ENCODE results near the gene PDXP. TPM values are rescaled to one million over a fixed set of nuclear protein-coding genes. Genes with fewer than 3 reads are reported as not detected.

Gene PDXP
- total RNA-seq, 4 donors from 2014 or later, result 2.4 to 4.1 (median 2.5) TPM

- TF ChIP-seq CTCF (IDR thresholded peaks at IDR 0.05; ENCODE audit: low read depth), result no peak
These were observed 27.6 kb upstream of the PDXP start for GRCh38 chr22:37630839-37631435.

- no peak for TF ChIP-seq CTCF (IDR thresholded peaks at IDR 0.05; ENCODE audit: low read depth)
These were observed 26.9 kb upstream of the PDXP start for GRCh38 chr22:37631448-37632173.

GRCh38 chr22:37632174-37633088, 26.1 kb upstream of the PDXP start:
- TF ChIP-seq CTCF (IDR thresholded peaks at IDR 0.05; ENCODE audit: low read depth), result no peak

GRCh38 chr22:37633089-37633624, 25.4 kb upstream of the PDXP start:
- no peak for TF ChIP-seq CTCF (IDR thresholded peaks at IDR 0.05; ENCODE audit: low read depth)

GRCh38 chr22:37633625-37634416, 24.7 kb upstream of the PDXP start:
- TF ChIP-seq CTCF (IDR thresholded peaks at IDR 0.05; ENCODE audit: low read depth), result no peak

- TF ChIP-seq CTCF (IDR thresholded peaks at IDR 0.05; ENCODE audit: low read depth), result no peak
These were observed 24.1 kb upstream of the PDXP start for GRCh38 chr22:37634417-37634924.
